ENCODE measurements around the gene KDM4C.

- no peak for TF ChIP-seq CTCF (IDR thresholded peaks at IDR 0.05 in 2 of 3, conservative IDR thresholded peaks at IDR 0.05 in 1 of 3; ENCODE audit: borderline replicate concordance in 1 of 3, insufficient read depth in 1 of 3, low read depth in 2 of 3, low read length in 2 of 3)
- TF ChIP-seq FOSL1 (IDR thresholded peaks at IDR 0.05; ENCODE audit: low read depth), result no peak
- no peak for TF ChIP-seq POLR2AphosphoS5 (IDR thresholded peaks at IDR 0.05; ENCODE audit: low read depth, low read length)
- TF ChIP-seq ZNF274 (IDR thresholded peaks at IDR 0.05; ENCODE audit: low read depth, low read length), result no peak
- no peak for TF ChIP-seq EZH2phosphoT487 (IDR thresholded peaks at IDR 0.05; ENCODE audit: borderline replicate concordance)
- TF ChIP-seq POLR2A (IDR thresholded peaks at IDR 0.05; ENCODE audit: borderline replicate concordance, extremely low read depth, insufficient read depth, insufficient read length), result no peak
These were observed 184.6 kb downstream of the KDM4C start for GRCh38 chr9:6942406-6942805.
